Measurements from ENCODE around the gene SLC45A3. TPM values are rescaled to one million over a fixed set of nuclear protein-coding genes. Genes with fewer than 3 reads are reported as not detected.

Gene SLC45A3
- polyA plus RNA-seq, 1 donor from 2014 or later: 0.53 TPM

- no peak overlapping the region for H3K27ac ChIP-seq (ENCODE audit: low read length)
- TF ChIP-seq TAF1 (IDR thresholded peaks at IDR 0.05; ENCODE audit: low read depth): no peak
- no peak for TF ChIP-seq REST (IDR thresholded peaks at IDR 0.05; ENCODE audit: borderline replicate concordance)
- no peak for TF ChIP-seq SMC3 (conservative IDR thresholded peaks at IDR 0.05; ENCODE audit: poor library complexity)
- no peak for TF ChIP-seq MXI1 (conservative IDR thresholded peaks at IDR 0.05; ENCODE audit: poor library complexity, severe bottlenecking)
- TF ChIP-seq RAD21 (conservative IDR thresholded peaks at IDR 0.05): no peak
- no peak for TF ChIP-seq CTCF (IDR thresholded peaks at IDR 0.05; ENCODE audit: poor library complexity, severe bottlenecking)
- no peak for TF ChIP-seq POLR2AphosphoS5 (IDR thresholded peaks at IDR 0.05)
- no peak for TF ChIP-seq EZH2 (IDR thresholded peaks at IDR 0.05; ENCODE audit: borderline replicate concordance, insufficient read depth, low read length, poor library complexity, severe bottlenecking)
- TF ChIP-seq EP300 (conservative IDR thresholded peaks at IDR 0.05; ENCODE audit: poor library complexity, severe bottlenecking): no peak
- H3K4me2 ChIP-seq (ENCODE audit: low read length): no peak overlapping the region
- no peaks in the 10 kb centered on the region for H3K36me3 ChIP-seq (ENCODE audit: insufficient read depth, low read length)
- H3K79me2 ChIP-seq (replicated peaks; ENCODE audit: insufficient read depth, low read length): no peaks in the 10 kb centered on the region
- H2AFZ ChIP-seq (ENCODE audit: low read depth, low read length): no peak overlapping the region
- H3K9me3 ChIP-seq (ENCODE audit: low read length): no peaks in the 10 kb centered on the region
- no peaks in the 10 kb centered on the region for H3K9me2 ChIP-seq (ENCODE audit: insufficient read depth, low read length)
- H3K4me3 ChIP-seq (ENCODE audit: low read length): no peak overlapping the region
- H3K27me3 ChIP-seq (ENCODE audit: insufficient read depth, low read depth, low read length): no peaks in the 10 kb centered on the region
- no peaks in the 10 kb centered on the region for H3F3A ChIP-seq (ENCODE audit: insufficient read depth, low read length, poor library complexity, severe bottlenecking)
- H3K9ac ChIP-seq (ENCODE audit: low read length): no peak overlapping the region
- no peaks in the 10 kb centered on the region for H4K20me1 ChIP-seq (ENCODE audit: insufficient read depth)
Observed at GRCh38 chr1:205656236-205656635, 24.1 kb downstream of the SLC45A3 start.

GRCh38 chr1:205652984-205653383 is 27.3 kb downstream of the SLC45A3 start:
- Histone ChIP-seq H3K27ac (ENCODE audit: low read length) (no peak overlapping the region), H3F3A (ENCODE audit: insufficient read depth, low read length, poor library complexity, severe bottlenecking) (no peaks in the 10 kb centered on the region), H3K27me3 (ENCODE audit: insufficient read depth, low read depth, low read length) (no peaks in the 10 kb centered on the region), H3K79me2 (replicated peaks; ENCODE audit: insufficient read depth, low read length) (no peaks in the 10 kb centered on the region), H3K9me2 (ENCODE audit: insufficient read depth, low read length) (no peaks in the 10 kb centered on the region), H3K9me3 (ENCODE audit: low read length) (no peaks in the 10 kb centered on the region), H3K4me3 (ENCODE audit: low read length) (no peak overlapping the region), H3K9ac (ENCODE audit: low read length) (no peak overlapping the region), H2AFZ (ENCODE audit: low read depth, low read length) (no peak overlapping the region), H3K36me3 (ENCODE audit: insufficient read depth, low read length) (no peaks in the 10 kb centered on the region), H3K4me2 (ENCODE audit: low read length) (no peak overlapping the region), H4K20me1 (ENCODE audit: insufficient read depth) (no peaks in the 10 kb centered on the region)
- TF ChIP-seq EZH2 (IDR thresholded peaks at IDR 0.05; ENCODE audit: borderline replicate concordance, insufficient read depth, low read length, poor library complexity, severe bottlenecking): no peak
- no peak for TF ChIP-seq SMC3 (conservative IDR thresholded peaks at IDR 0.05; ENCODE audit: poor library complexity)
- no peak for TF ChIP-seq RAD21 (conservative IDR thresholded peaks at IDR 0.05)

- no peaks in the 10 kb centered on the region for H3K9me3 ChIP-seq (ENCODE audit: low read length)
- TF ChIP-seq MXI1 (conservative IDR thresholded peaks at IDR 0.05; ENCODE audit: poor library complexity, severe bottlenecking) (no peak), CTCF (IDR thresholded peaks at IDR 0.05; ENCODE audit: poor library complexity, severe bottlenecking) (no peak), EZH2 (IDR thresholded peaks at IDR 0.05; ENCODE audit: borderline replicate concordance, insufficient read depth, low read length, poor library complexity, severe bottlenecking) (no peak), SMC3 (conservative IDR thresholded peaks at IDR 0.05; ENCODE audit: poor library complexity) (no peak), TAF1 (IDR thresholded peaks at IDR 0.05; ENCODE audit: low read depth) (no peak), REST (IDR thresholded peaks at IDR 0.05; ENCODE audit: borderline replicate concordance) (no peak), RAD21 (conservative IDR thresholded peaks at IDR 0.05) (no peak), EP300 (conservative IDR thresholded peaks at IDR 0.05; ENCODE audit: poor library complexity, severe bottlenecking) (no peak), POLR2AphosphoS5 (IDR thresholded peaks at IDR 0.05) (no peak)
- H3K9ac ChIP-seq (ENCODE audit: low read length): no peak overlapping the region
- no peak overlapping the region for H3K4me2 ChIP-seq (ENCODE audit: low read length)
- no peak overlapping the region for H3K27ac ChIP-seq (ENCODE audit: low read length)
- H3F3A ChIP-seq (ENCODE audit: insufficient read depth, low read length, poor library complexity, severe bottlenecking): no peaks in the 10 kb centered on the region
- no peaks in the 10 kb centered on the region for H3K36me3 ChIP-seq (ENCODE audit: insufficient read depth, low read length)
- H3K9me2 ChIP-seq (ENCODE audit: insufficient read depth, low read length): no peaks in the 10 kb centered on the region
- no peak overlapping the region for H2AFZ ChIP-seq (ENCODE audit: low read depth, low read length)
- H3K4me3 ChIP-seq (ENCODE audit: low read length): no peak overlapping the region
- no peaks in the 10 kb centered on the region for H4K20me1 ChIP-seq (ENCODE audit: insufficient read depth)
- no peaks in the 10 kb centered on the region for H3K79me2 ChIP-seq (replicated peaks; ENCODE audit: insufficient read depth, low read length)
- H3K27me3 ChIP-seq (ENCODE audit: insufficient read depth, low read depth, low read length): no peaks in the 10 kb centered on the region
Observed at GRCh38 chr1:205650241-205650640, 30.1 kb downstream of the SLC45A3 start.
